K562 (cell line): Measurements from ENCODE around the gene FAM167B. TPM values are rescaled to one million over a fixed set of nuclear protein-coding genes. Genes with fewer than 3 reads are reported as not detected.

Experiments
- ATAC-seq: fragments of 200-7000 bp; cut with Tn5 transposase; 3 replicates; pipeline ENCODE4 v1.9.1; 2020; ENCODE audit warnings: moderate library complexity
- Bru-seq: library from RNA; stranded (reverse); fragments of 400-500 nt; gene quantifications from one replicate; lab custom pipeline; 2021; lab: Mats Ljungman, UMichigan
- BruChase-seq, 2 experiments: library from RNA; stranded (reverse); fragments of 400-500 nt; gene quantifications; one replicate each; lab custom pipeline; 2021; lab: Mats Ljungman, UMichigan
- BruUV-seq: library from RNA; stranded (reverse); fragments of 400-500 nt; replicated peaks from 2 replicates; lab custom pipeline; 2021; lab: Mats Ljungman, UMichigan
- CTCF ChIA-PET: fragments of 300-600 bp; formaldehyde crosslinking; extraction: SDS; loops from one replicate; lab custom pipeline; 2021; ENCODE audit warnings: low intra/inter-chr PET ratio; lab: Yijun Ruan, JAX
- POLR2A ChIA-PET: fragments of 300-600, 350-650 bp; sonication (Branson Sonifier 250); formaldehyde crosslinking; extraction: SDS; loops from one replicate; lab custom pipeline; 2021; ENCODE audit warnings: antibody characterized with exemption, inconsistent platforms; lab: Yijun Ruan, JAX
- DNase-seq, 4 experiments: peaks; one replicate each; pipeline versions ENCODE4 v3.0.0 to v3.0.0-alpha.2; 2011 to 2018; ENCODE audit warnings: low spot score in 3 of 4, mixed read lengths in 3 of 4; ENCODE audit errors: extremely low read depth in 1 of 4
- FAIRE-seq: peaks from 2 replicates; lab custom pipeline; 2011; peaks lifted over from hg19 to GRCh38; lab: Jason Lieb, UNC
- H2AFZ ChIP-seq: 2 replicates; pipeline ENCODE4 v1.6.0; 2011; ENCODE audit warnings: low read depth, low read length, control low read depth, inconsistent platforms
- H3K27ac ChIP-seq: fragments of 200-600 bp; 3 replicates; pipeline ENCODE4 v1.8.0; 2011; ENCODE audit warnings: low read depth, mild to moderate bottlenecking, control low read depth, inconsistent platforms, low read length, moderate library complexity, mixed read lengths; ENCODE audit errors: extremely low read depth
- H3K27me3 ChIP-seq, 2 experiments: fragments of 300-600 bp in 1 of 2; 2 replicates in 1 of 2; 3 replicates in 1 of 2; pipeline versions ENCODE4 v1.6.0 to v1.8.0; 2011; ENCODE audit warnings: inconsistent platforms in 2 of 2, low read length in 2 of 2, mild to moderate bottlenecking in 1 of 2, mixed read lengths in 1 of 2, moderate library complexity in 1 of 2; ENCODE audit not compliant: control insufficient read depth in 2 of 2, insufficient read depth in 2 of 2
- H3K36me3 ChIP-seq: fragments of 300-600 bp; 3 replicates; pipeline ENCODE4 v1.8.0; 2011; ENCODE audit warnings: mild to moderate bottlenecking, low read length, inconsistent platforms; ENCODE audit not compliant: control insufficient read depth, insufficient read depth
- H3K4me1 ChIP-seq, 2 experiments: fragments of 200-600 bp in 1 of 2; replicated peaks in 1 of 2; 2 replicates in 1 of 2; 3 replicates in 1 of 2; pipeline versions ENCODE4 v1.5.1 to v1.8.0; 2011; ENCODE audit warnings: inconsistent platforms in 2 of 2, low read length in 2 of 2, mild to moderate bottlenecking in 1 of 2, mixed read lengths in 1 of 2, moderate library complexity in 1 of 2; ENCODE audit not compliant: control insufficient read depth in 2 of 2, insufficient read depth in 2 of 2
- H3K4me2 ChIP-seq: 2 replicates; pipeline ENCODE4 v1.6.1; 2011; ENCODE audit warnings: low read length, control low read depth, inconsistent platforms, mixed read lengths; ENCODE audit not compliant: insufficient read depth
- H3K4me3 ChIP-seq: fragments of 200-600 bp; sonication (generic), shearing (Covaris generic); 2 replicates; pipeline ENCODE4 v1.5.1; 2016; ENCODE audit warnings: control low read depth, inconsistent platforms
- H3K79me2 ChIP-seq: fragments of 200-600 bp; 3 replicates; pipeline ENCODE4 v1.8.0; 2011; ENCODE audit warnings: low read length, inconsistent platforms; ENCODE audit not compliant: control insufficient read depth, insufficient read depth
- H3K9ac ChIP-seq, 2 experiments: 2 replicates each; pipeline versions ENCODE4 v1.6.0 to v1.6.1; 2011; ENCODE audit warnings: low read depth in 2 of 2, low read length in 2 of 2, control low read depth in 1 of 2, inconsistent platforms in 1 of 2, mild to moderate bottlenecking in 1 of 2, mixed read lengths in 1 of 2; ENCODE audit not compliant: insufficient read depth in 1 of 2
- H3K9me1 ChIP-seq: one replicate; pipeline ENCODE4 v1.6.0; 2011; ENCODE audit warnings: inconsistent platforms, mild to moderate bottlenecking, low read length, moderate library complexity; ENCODE audit not compliant: control insufficient read depth, insufficient read depth
- H3K9me3 ChIP-seq: replicated peaks from 2 replicates; pipeline ENCODE4 v1.5.1; 2011; ENCODE audit warnings: low read depth, low read length, inconsistent platforms; ENCODE audit not compliant: control insufficient read depth, insufficient read depth
- H4K20me1 ChIP-seq: replicated peaks from 2 replicates; pipeline ENCODE4 v1.6.1; 2011; ENCODE audit warnings: low read length, inconsistent platforms, mixed read lengths; ENCODE audit not compliant: control insufficient read depth, insufficient read depth
- DDX20 ChIP-seq: fragments of 450-650 bp; IDR thresholded peaks from 2 replicates; pipeline ENCODE4 v1.6.1; 2016; ENCODE audit warnings: missing genetic modification characterization, low read depth, mild to moderate bottlenecking, missing compliant biosample characterization, moderate library complexity
- ETV5 ChIP-seq: sonication (generic); formaldehyde crosslinking; IDR thresholded peaks from 2 replicates; pipeline ENCODE4 v1.4.0; 2020; ENCODE audit warnings: low read depth, mild to moderate bottlenecking, missing genetic modification reagents
- HCFC1 ChIP-seq: IDR thresholded peaks from 2 replicates; pipeline ENCODE4 v1.6.1; 2012; ENCODE audit warnings: low read depth, low read length, improper control_type of control experiment
- HOXB6 ChIP-seq: fragments of 250-450 bp; sonication (Bioruptor Pico); IDR thresholded peaks from 2 replicates; pipeline ENCODE4 v1.5.1; 2022; ENCODE audit warnings: mild to moderate bottlenecking, borderline replicate concordance
- MEF2D ChIP-seq: conservative IDR thresholded peaks from 2 replicates; pipeline ENCODE4 v1.6.1; 2016; ENCODE audit warnings: low read depth, missing genetic modification characterization, missing compliant biosample characterization
- SREBF1 ChIP-seq: fragments of 150-350 bp; IDR thresholded peaks from 2 replicates; pipeline ENCODE4 v1.6.1; 2014; ENCODE audit warnings: antibody characterized with exemption, low read depth, low read length, borderline replicate concordance
- U2AF1 ChIP-seq: fragments of 200-400 bp; formaldehyde crosslinking; optimal IDR thresholded peaks from 2 replicates; pipeline ENCODE3; 2017; ENCODE audit warnings: mild to moderate bottlenecking, low read depth, low read length, moderate library complexity
- XRCC3 ChIP-seq: fragments of 450-650 bp; IDR thresholded peaks from 2 replicates; pipeline ENCODE4 v1.6.1; 2017; ENCODE audit warnings: mild to moderate bottlenecking, moderate library complexity
- ZNF253 ChIP-seq: fragments of 250-450 bp; sonication (Bioruptor Pico); conservative IDR thresholded peaks from 2 replicates; pipeline ENCODE4 v1.6.1; 2021; ENCODE audit warnings: mild to moderate bottlenecking
- ZNF384 ChIP-seq: IDR thresholded peaks from 2 replicates; pipeline ENCODE4 v1.6.1; 2012; ENCODE audit warnings: low read depth, low read length, improper control_type of control experiment
- ZNF780A ChIP-seq: fragments of 250-450 bp; sonication (Bioruptor Pico); IDR thresholded peaks from 2 replicates; pipeline ENCODE4 v1.5.0; 2021; ENCODE audit warnings: mild to moderate bottlenecking
- WGBS: fragments of 100-300 bp; shearing (Covaris generic); methylation state at CpG from one replicate; pipeline ENCODE4 v1.1.6; 2016; ENCODE audit warnings: low coverage, mixed read lengths; ENCODE audit not compliant: insufficient coverage; ENCODE audit errors: missing lambda C conversion rate; 5-methylcytosine and 5-hydroxymethylcytosine counted together
- in situ Hi-C: fragments of 300-500 bp; cut with MboI; formaldehyde crosslinking; loops from 4 replicates; pipeline ENCODE4 v1.15.0; 2018; ENCODE audit warnings: inconsistent platforms, mixed read lengths
- intact Hi-C: fragments of 100-400 bp; cut with micrococcal nuclease; formaldehyde crosslinking; loops from 2 replicates; pipeline ENCODE4 v1.14.2; 2022
- long read RNA-seq, 3 experiments: library from polyadenylated mRNA in 2 of 3; library from RNA in 1 of 3; unstranded in 2 of 3; stranded (forward) in 1 of 3; transcript quantifications; one replicate each; pipeline ENCODE4 v2.0.0, GENCODE V29; 2019 to 2022
- polyA minus RNA-seq, 3 experiments: library from RNA; depleted of rRNA, polyadenylated mRNA; stranded (reverse); fragments of >200 nt; gene quantifications; 2 replicates each; pipeline ENCODE4 v1.2.3, GENCODE V29; 2011
- polyA plus RNA-seq, 8 experiments: library from polyadenylated mRNA; depleted of rRNA in 4 of 8; stranded (reverse) in 5 of 8; unstranded in 3 of 8; fragments of >200 nt; fragmentation: Nextera tagmentation in 2 of 8; fragmentation: Illumina TruSeq in 1 of 8; extraction: Ambion mirVana in 2 of 8; extraction: Trizol in 1 of 8; gene quantifications; 2 replicates each; pipeline versions ENCODE4 v1.2.1 to v1.2.3, GENCODE V29; 2011 to 2014; ENCODE audit warnings: inconsistent platforms in 1 of 8, missing spikeins in 1 of 8
- total RNA-seq, 7 experiments: library from RNA; depleted of rRNA in 6 of 7; stranded (reverse); fragments of >200 nt in 6 of 7; fragmentation: Illumina TruSeq in 2 of 7; extraction: Trizol in 2 of 7; gene quantifications; 2 replicates each; pipeline versions ENCODE4 v1.2.1 to v1.2.3, GENCODE V29; 2011 to 2021; ENCODE audit warnings: low replicate concordance in 1 of 7
- TF ChIP-seq, protein P1 (sequence below): sonication (generic); formaldehyde crosslinking; IDR thresholded peaks from 2 replicates; pipeline ENCODE4 v1.8.1; 2023; ENCODE audit warnings: mild to moderate bottlenecking, missing genetic modification reagents
- TF ChIP-seq, protein P2 (sequence below): fragments of 450-650 bp; IDR thresholded peaks from 2 replicates; pipeline ENCODE4 v1.6.1; 2017; ENCODE audit warnings: antibody characterized with exemption

Gene FAM167B
- not detected in 2 replicates for total RNA-seq (2011; cell fraction: chromatin; rRNA removed; ENCODE audit: low replicate concordance)
- total RNA-seq (2011; cell fraction: nucleolus; rRNA removed): 0.33 TPM in 1 of 2 replicates, not detected in the other
- total RNA-seq (2011; cell fraction: nucleoplasm; rRNA removed): not detected in 2 replicates
- total RNA-seq (2014; rRNA removed) (not detected in 2 replicates), total RNA-seq (2014; rRNA removed; fragmentation: Illumina TruSeq; extraction: Trizol) (not detected in 2 replicates), total RNA-seq (2015; rRNA removed; fragmentation: Illumina TruSeq; extraction: Trizol) (not detected in 2 replicates), total RNA-seq (2021) (not detected in 2 replicates), polyA plus RNA-seq (2011; rRNA removed) (not detected in 2 replicates), polyA plus RNA-seq (2014; fragmentation: Illumina TruSeq; extraction: Trizol) (not detected in 2 replicates), polyA plus RNA-seq (2014; fragmentation: Nextera tagmentation; extraction: Ambion mirVana) (not detected), polyA plus RNA-seq (2014; rRNA removed) (not detected in 2 replicates), polyA minus RNA-seq (2011; rRNA and poly(A)+ RNA removed) (not detected in 2 replicates), Bru-seq, nascent RNA (percentile 19 among the genes with signal in this experiment), BruChase-seq, experiment 1, labeled RNA remaining after a 2-hour chase (percentile 28 among the genes with signal in this experiment), BruChase-seq, experiment 2, labeled RNA remaining after a 6-hour chase (percentile 23 among the genes with signal in this experiment)
- not detected in 2 replicates for polyA plus RNA-seq (2011; cell fraction: cytosol; rRNA removed)
- polyA plus RNA-seq (2011; cell fraction: nucleus; rRNA removed): not detected in 2 replicates
- polyA plus RNA-seq (2012): not detected in 2 replicates
- not detected in 2 replicates for polyA minus RNA-seq (2011; cell fraction: cytosol; rRNA and poly(A)+ RNA removed)
- polyA minus RNA-seq (2011; cell fraction: nucleus; rRNA and poly(A)+ RNA removed): not detected in 2 replicates
- long read RNA-seq, experiment 1: 0 reads
- long read RNA-seq, experiment 2: 0 reads
- long read RNA-seq, experiment 3: 0 reads

DNA sequence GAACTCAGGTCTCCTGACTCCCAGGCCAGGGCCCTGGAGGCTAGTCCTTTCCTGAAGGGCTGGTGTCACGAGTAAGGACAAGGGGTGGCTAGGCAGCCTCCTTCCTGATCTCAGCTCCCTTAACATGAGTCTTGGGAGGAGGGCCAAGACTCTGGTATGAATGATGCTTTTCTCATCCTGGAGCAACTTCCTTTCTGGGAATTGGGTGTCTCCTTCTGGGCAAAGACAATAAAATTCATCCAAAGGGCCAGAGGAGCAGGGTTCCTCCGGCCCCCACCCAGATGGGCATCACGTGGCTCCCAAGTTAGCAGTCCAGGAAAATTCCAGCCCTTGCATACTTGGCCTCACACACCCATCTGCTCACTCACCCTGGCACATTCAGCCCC lies at the start of gene FAM167B:
Gene FAM167B, plus strand, starts transcription at position 335 of the 386 bp plus-strand sequence. CDS start 200 bp downstream, outside the sequence.
- H3K4me3 ChIP-seq: no peak within 1 kb of the TSS
- no peak within 1 kb of the TSS for H3K27ac ChIP-seq
- WGBS: 60% methylated on average over 3 of the region's 3 CpGs
- no peaks in the 10 kb centered on the region for H3K9me1 ChIP-seq
- H3K27me3 ChIP-seq: no peaks in the 10 kb centered on the region
- ChIA-PET POLR2A (interaction anchor here (0.7 to 1.8 kb wide), 7 partner anchors 8 to 69 kb away, joined by 3 to 9 read pairs (median 3); no protein-coding TSS in a partner anchor), CTCF (interaction anchor here (0.7 to 1.1 kb wide), 2 partner anchors 31 to 430 kb away, joined by 3 to 4 read pairs; no protein-coding TSS in a partner anchor)
- no peak for ATAC-seq
- H3K9me3 ChIP-seq: no peaks in the 10 kb centered on the region
- H3K79me2 ChIP-seq: no peaks in the 10 kb centered on the region
- intact Hi-C loops: loop anchor here (5.0 kb wide), 1 partner anchor 40 kb away; the partner anchor contains the start of genes DCDC2B and IQCC
- TF ChIP-seq HCFC1: no peak
- no peak for TF ChIP-seq ZNF384
- TF ChIP-seq ETV5 (CRISPR knock-in tag): no peak
- no peak for TF ChIP-seq SREBF1
- no peak for TF ChIP-seq ZNF253 (CRISPR knock-in tag)
- TF ChIP-seq, protein P1, sequence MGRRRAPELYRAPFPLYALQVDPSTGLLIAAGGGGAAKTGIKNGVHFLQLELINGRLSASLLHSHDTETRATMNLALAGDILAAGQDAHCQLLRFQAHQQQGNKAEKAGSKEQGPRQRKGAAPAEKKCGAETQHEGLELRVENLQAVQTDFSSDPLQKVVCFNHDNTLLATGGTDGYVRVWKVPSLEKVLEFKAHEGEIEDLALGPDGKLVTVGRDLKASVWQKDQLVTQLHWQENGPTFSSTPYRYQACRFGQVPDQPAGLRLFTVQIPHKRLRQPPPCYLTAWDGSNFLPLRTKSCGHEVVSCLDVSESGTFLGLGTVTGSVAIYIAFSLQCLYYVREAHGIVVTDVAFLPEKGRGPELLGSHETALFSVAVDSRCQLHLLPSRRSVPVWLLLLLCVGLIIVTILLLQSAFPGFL: no peak
- TF ChIP-seq U2AF1: no peak
- TF ChIP-seq ZNF780A (CRISPR knock-in tag): no peak
- no peak for TF ChIP-seq HOXB6 (CRISPR knock-in tag)
- TF ChIP-seq DDX20: no peak
- TF ChIP-seq XRCC3: no peak
- TF ChIP-seq, protein P2, sequence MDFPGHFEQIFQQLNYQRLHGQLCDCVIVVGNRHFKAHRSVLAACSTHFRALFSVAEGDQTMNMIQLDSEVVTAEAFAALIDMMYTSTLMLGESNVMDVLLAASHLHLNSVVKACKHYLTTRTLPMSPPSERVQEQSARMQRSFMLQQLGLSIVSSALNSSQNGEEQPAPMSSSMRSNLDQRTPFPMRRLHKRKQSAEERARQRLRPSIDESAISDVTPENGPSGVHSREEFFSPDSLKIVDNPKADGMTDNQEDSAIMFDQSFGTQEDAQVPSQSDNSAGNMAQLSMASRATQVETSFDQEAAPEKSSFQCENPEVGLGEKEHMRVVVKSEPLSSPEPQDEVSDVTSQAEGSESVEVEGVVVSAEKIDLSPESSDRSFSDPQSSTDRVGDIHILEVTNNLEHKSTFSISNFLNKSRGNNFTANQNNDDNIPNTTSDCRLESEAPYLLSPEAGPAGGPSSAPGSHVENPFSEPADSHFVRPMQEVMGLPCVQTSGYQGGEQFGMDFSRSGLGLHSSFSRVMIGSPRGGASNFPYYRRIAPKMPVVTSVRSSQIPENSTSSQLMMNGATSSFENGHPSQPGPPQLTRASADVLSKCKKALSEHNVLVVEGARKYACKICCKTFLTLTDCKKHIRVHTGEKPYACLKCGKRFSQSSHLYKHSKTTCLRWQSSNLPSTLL: no peak
- TF ChIP-seq MEF2D (tag): no peak
- no TSS peak for BruUV-seq
- FAIRE-seq: no peak
- H3K9ac ChIP-seq: peak within 1 kb of the TSS in 1 of 2 experiments; percentile 49; a peak in 2 of 4 replicates
- H3K4me2 ChIP-seq: peak within 1 kb of the TSS; percentile 54; the same call in 1 of the 2 replicates
- H2AFZ ChIP-seq: peak within 1 kb of the TSS; percentile 99
- H4K20me1 ChIP-seq: no peaks in the 10 kb centered on the region
- no peaks in the 10 kb centered on the region for H3K36me3 ChIP-seq
- in situ Hi-C loops: no loop called here
- H3K4me1 ChIP-seq: peaks cover 25 to 28% of the 10 kb centered on the region in 2 experiments; a peak in 4 of 5 replicates
- no peak for DNase-seq
